Measurements from ENCODE around the gene C1R.
"Not testable (repeated sequence)": the region's sequence is repeated elsewhere in the genome, so short reads cannot be mapped to it uniquely, and the experiment has no call there.

The C1R gene

DNA sequence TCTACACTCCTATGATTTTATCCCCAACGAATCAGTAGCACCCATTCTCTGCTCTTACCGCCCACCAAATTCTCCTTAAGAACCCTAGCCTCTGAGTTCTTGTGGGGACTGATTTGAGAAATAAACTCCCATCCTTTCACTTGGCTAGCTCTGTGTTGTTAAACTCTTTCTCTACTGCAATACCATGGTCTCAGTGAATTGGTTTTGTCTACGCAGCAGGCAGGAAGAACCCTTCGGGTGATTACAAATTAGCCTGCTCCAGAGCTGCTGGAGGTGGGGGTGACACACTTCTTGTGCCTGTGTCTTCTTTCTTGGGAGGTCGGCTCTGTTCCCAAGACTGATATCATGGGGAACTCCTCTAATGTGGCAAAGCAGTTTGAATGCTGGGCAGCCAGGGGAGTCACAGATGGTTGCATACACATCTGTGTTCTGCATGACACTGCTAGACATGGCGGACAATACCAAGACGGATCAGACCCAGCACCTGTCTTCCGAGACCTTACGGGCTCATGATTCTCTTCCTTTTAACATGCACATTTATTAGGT, 33.3 kb downstream of the C1R start:
- no peak overlapping the region for H3K27ac ChIP-seq (ENCODE audit: low read depth, low read length)
- no peaks in the 10 kb centered on the region for H3K9me3 ChIP-seq (ENCODE audit: control insufficient read depth, insufficient read depth, low read length)
- H3K36me3 ChIP-seq (ENCODE audit: control insufficient read depth, low read length), result no peaks in the 10 kb centered on the region
- no peaks in the 10 kb centered on the region for H3K9me2 ChIP-seq (replicated peaks; ENCODE audit: control insufficient read depth, low read length)
- no peaks in the 10 kb centered on the region for H4K20me1 ChIP-seq (ENCODE audit: control insufficient read depth, insufficient read depth, low read depth, low read length)
- H3K27me3 ChIP-seq (ENCODE audit: control insufficient read depth, low read length), result peaks cover 45% of the 10 kb centered on the region
- TF ChIP-seq, protein P1, sequence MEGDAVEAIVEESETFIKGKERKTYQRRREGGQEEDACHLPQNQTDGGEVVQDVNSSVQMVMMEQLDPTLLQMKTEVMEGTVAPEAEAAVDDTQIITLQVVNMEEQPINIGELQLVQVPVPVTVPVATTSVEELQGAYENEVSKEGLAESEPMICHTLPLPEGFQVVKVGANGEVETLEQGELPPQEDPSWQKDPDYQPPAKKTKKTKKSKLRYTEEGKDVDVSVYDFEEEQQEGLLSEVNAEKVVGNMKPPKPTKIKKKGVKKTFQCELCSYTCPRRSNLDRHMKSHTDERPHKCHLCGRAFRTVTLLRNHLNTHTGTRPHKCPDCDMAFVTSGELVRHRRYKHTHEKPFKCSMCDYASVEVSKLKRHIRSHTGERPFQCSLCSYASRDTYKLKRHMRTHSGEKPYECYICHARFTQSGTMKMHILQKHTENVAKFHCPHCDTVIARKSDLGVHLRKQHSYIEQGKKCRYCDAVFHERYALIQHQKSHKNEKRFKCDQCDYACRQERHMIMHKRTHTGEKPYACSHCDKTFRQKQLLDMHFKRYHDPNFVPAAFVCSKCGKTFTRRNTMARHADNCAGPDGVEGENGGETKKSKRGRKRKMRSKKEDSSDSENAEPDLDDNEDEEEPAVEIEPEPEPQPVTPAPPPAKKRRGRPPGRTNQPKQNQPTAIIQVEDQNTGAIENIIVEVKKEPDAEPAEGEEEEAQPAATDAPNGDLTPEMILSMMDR (IDR thresholded peaks at IDR 0.05; ENCODE audit: low read depth, low read length, poor library complexity, severe bottlenecking), result no peak
- TF ChIP-seq EZH2phosphoT487 (IDR thresholded peaks at IDR 0.05; ENCODE audit: borderline replicate concordance, low read length), result no peak
- no peaks in the 10 kb centered on the region for H3F3A ChIP-seq (ENCODE audit: control insufficient read depth, insufficient read depth)
- H3K4me2 ChIP-seq (ENCODE audit: low read length), result no peak overlapping the region
- no peak overlapping the region for H3K4me3 ChIP-seq (ENCODE audit: low read length)
- no peaks in the 10 kb centered on the region for H3K79me2 ChIP-seq (ENCODE audit: control insufficient read depth, low read length)
- no peaks in the 10 kb centered on the region for H3K4me1 ChIP-seq (ENCODE audit: control insufficient read depth, low read length)

- H4K20me1 ChIP-seq (ENCODE audit: control insufficient read depth, insufficient read depth, low read depth, low read length), result no peaks in the 10 kb centered on the region
These were observed 33.9 kb downstream of the C1R start for GRCh38 chr12:7058163-7058845.

DNA sequence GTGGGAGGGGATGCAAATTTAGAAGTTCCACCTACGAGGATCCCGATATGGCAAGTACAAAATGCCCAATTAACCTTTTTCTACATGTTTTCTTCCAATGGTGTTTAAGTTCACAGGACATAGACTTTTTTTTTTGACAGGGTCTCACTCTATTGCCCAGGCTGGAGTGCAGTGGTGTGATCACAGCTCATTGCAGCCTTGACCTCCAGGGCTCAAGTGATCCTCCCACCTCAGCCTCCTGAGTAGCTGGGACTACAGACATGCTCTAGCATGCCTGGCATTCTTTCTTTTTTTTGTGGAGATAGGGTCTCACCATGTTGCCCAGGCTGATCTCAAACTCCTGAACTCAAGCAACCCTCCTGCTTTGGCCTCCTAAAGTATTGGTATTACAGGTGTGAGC, 36.5 kb downstream of the C1R start:
- not testable (repeated sequence) for H3K9me3 ChIP-seq (ENCODE audit: control insufficient read depth, insufficient read depth, low read length); H3K4me3 ChIP-seq (ENCODE audit: low read length); H3K4me2 ChIP-seq (ENCODE audit: low read length); H3K9me2 ChIP-seq (replicated peaks; ENCODE audit: control insufficient read depth, low read length); H3K27ac ChIP-seq (ENCODE audit: low read depth, low read length); H4K20me1 ChIP-seq (ENCODE audit: control insufficient read depth, insufficient read depth, low read depth, low read length); H3F3A ChIP-seq (ENCODE audit: control insufficient read depth, insufficient read depth); H3K4me1 ChIP-seq (ENCODE audit: control insufficient read depth, low read length); H3K79me2 ChIP-seq (ENCODE audit: control insufficient read depth, low read length); H3K36me3 ChIP-seq (ENCODE audit: control insufficient read depth, low read length)
- H3K27me3 ChIP-seq (ENCODE audit: control insufficient read depth, low read length), result peaks cover 60% of the 10 kb centered on the region

More at GRCh38 chr12:7058163-7058845, 33.9 kb downstream of the C1R start:
- no peaks in the 10 kb centered on the region for H3K9me2 ChIP-seq (replicated peaks; ENCODE audit: control insufficient read depth, low read length)
- no peaks in the 10 kb centered on the region for H3F3A ChIP-seq (ENCODE audit: control insufficient read depth, insufficient read depth)
- no peak overlapping the region for H3K4me3 ChIP-seq (ENCODE audit: low read length)
- H3K27me3 ChIP-seq (ENCODE audit: control insufficient read depth, low read length), result peaks cover 41% of the 10 kb centered on the region
- no peaks in the 10 kb centered on the region for H3K79me2 ChIP-seq (ENCODE audit: control insufficient read depth, low read length)
- no peak overlapping the region for H3K27ac ChIP-seq (ENCODE audit: low read depth, low read length)
- no peaks in the 10 kb centered on the region for H3K9me3 ChIP-seq (ENCODE audit: control insufficient read depth, insufficient read depth, low read length)
- no peaks in the 10 kb centered on the region for H3K36me3 ChIP-seq (ENCODE audit: control insufficient read depth, low read length)
- TF ChIP-seq, protein P1 (IDR thresholded peaks at IDR 0.05; ENCODE audit: low read depth, low read length, poor library complexity, severe bottlenecking), result no peak
- no peak for TF ChIP-seq EZH2phosphoT487 (IDR thresholded peaks at IDR 0.05; ENCODE audit: borderline replicate concordance, low read length)
- no peak overlapping the region for H3K4me2 ChIP-seq (ENCODE audit: low read length)
- H3K4me1 ChIP-seq (ENCODE audit: control insufficient read depth, low read length), result no peaks in the 10 kb centered on the region

- Histone ChIP-seq H3K4me2 (ENCODE audit: low read length) (no peak overlapping the region), H3K4me3 (ENCODE audit: low read length) (no peak overlapping the region), H3K79me2 (ENCODE audit: control insufficient read depth, low read length) (no peaks in the 10 kb centered on the region), H3F3A (ENCODE audit: control insufficient read depth, insufficient read depth) (no peaks in the 10 kb centered on the region), H4K20me1 (ENCODE audit: control insufficient read depth, insufficient read depth, low read depth, low read length) (no peaks in the 10 kb centered on the region), H3K9me2 (replicated peaks; ENCODE audit: control insufficient read depth, low read length) (no peaks in the 10 kb centered on the region), H3K36me3 (ENCODE audit: control insufficient read depth, low read length) (no peaks in the 10 kb centered on the region), H3K27me3 (ENCODE audit: control insufficient read depth, low read length) (peaks cover 66% of the 10 kb centered on the region), H3K4me1 (ENCODE audit: control insufficient read depth, low read length) (no peaks in the 10 kb centered on the region), H3K27ac (ENCODE audit: low read depth, low read length) (no peak overlapping the region), H3K9me3 (ENCODE audit: control insufficient read depth, insufficient read depth, low read length) (no peaks in the 10 kb centered on the region; the same call in 1 of the 2 replicates)
- TF ChIP-seq EZH2phosphoT487 (IDR thresholded peaks at IDR 0.05; ENCODE audit: borderline replicate concordance, low read length), result no peak
- TF ChIP-seq, protein P1 (IDR thresholded peaks at IDR 0.05; ENCODE audit: low read depth, low read length, poor library complexity, severe bottlenecking), result no peak
These were observed 37.3 kb downstream of the C1R start for GRCh38 chr12:7054925-7055324.

- H3K27ac ChIP-seq (ENCODE audit: low read depth, low read length); H3K4me3 ChIP-seq (ENCODE audit: low read length); H4K20me1 ChIP-seq (ENCODE audit: control insufficient read depth, insufficient read depth, low read depth, low read length); H3K9me2 ChIP-seq (replicated peaks; ENCODE audit: control insufficient read depth, low read length); H3K79me2 ChIP-seq (ENCODE audit: control insufficient read depth, low read length); H3K4me1 ChIP-seq (ENCODE audit: control insufficient read depth, low read length); H3K36me3 ChIP-seq (ENCODE audit: control insufficient read depth, low read length); H3K9me3 ChIP-seq (ENCODE audit: control insufficient read depth, insufficient read depth, low read length); H3F3A ChIP-seq (ENCODE audit: control insufficient read depth, insufficient read depth); H3K4me2 ChIP-seq (ENCODE audit: low read length): not testable (repeated sequence)
- H3K27me3 ChIP-seq (ENCODE audit: control insufficient read depth, low read length), result peaks cover 53% of the 10 kb centered on the region
These were observed 42.3 kb downstream of the C1R start for GRCh38 chr12:7049973-7050372.

All from DOHH2 (cell line).